Suprapubic skin (tissue), 4 donors: ENCODE results near the gene IRX4.

Source experiments
- EP300 ChIP-seq: sonication (generic); formaldehyde crosslinking; IDR thresholded peaks from one replicate; pipeline ENCODE4 v1.6.1; 2017; ENCODE audit warnings: antibody characterized with exemption
- POLR2A ChIP-seq, 2 donors: fragments of 450-650 bp; IDR thresholded peaks; one replicate each; pipeline ENCODE4 v1.6.1; 2017; ENCODE audit warnings: antibody characterized with exemption in 2 of 2, mild to moderate bottlenecking in 2 of 2, moderate library complexity in 2 of 2
- POLR2AphosphoS5 ChIP-seq, 3 donors: sonication (generic); formaldehyde crosslinking; IDR thresholded peaks; one replicate each; pipeline ENCODE4 v1.6.1; 2017; ENCODE audit warnings: antibody characterized with exemption in 3 of 3
- TF ChIP-seq, protein P1 (sequence below), 2 donors: fragments of 200-600 bp in 1 of 2; fragments of 450-650 bp in 1 of 2; sonication (generic) in 1 of 2; IDR thresholded peaks; one replicate each; pipeline ENCODE4 v1.5.1; 2016 to 2019; ENCODE audit warnings: antibody characterized with exemption in 2 of 2, mild to moderate bottlenecking in 1 of 2, moderate library complexity in 1 of 2

DNA sequence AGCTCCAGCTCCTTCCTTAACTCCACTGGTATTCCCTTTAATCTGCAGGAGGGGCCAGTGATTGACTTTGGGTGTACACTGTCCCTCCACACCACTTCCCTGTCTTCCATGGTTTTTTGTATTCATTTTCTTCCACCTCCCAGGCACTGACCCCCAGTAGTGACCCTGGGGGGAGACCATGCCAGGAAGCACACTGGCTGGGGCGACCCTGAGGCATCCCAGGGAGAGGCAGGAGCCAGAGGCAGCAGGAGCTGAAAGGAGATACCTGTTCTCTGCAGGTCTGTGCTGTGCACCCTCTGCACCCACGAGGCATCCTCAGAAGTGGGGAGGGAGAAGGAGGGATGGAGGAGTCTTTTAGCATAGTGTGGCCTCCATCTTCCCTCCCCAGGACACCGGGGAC lies 27.6 kb downstream of the IRX4 start:
- TF ChIP-seq, protein P1, sequence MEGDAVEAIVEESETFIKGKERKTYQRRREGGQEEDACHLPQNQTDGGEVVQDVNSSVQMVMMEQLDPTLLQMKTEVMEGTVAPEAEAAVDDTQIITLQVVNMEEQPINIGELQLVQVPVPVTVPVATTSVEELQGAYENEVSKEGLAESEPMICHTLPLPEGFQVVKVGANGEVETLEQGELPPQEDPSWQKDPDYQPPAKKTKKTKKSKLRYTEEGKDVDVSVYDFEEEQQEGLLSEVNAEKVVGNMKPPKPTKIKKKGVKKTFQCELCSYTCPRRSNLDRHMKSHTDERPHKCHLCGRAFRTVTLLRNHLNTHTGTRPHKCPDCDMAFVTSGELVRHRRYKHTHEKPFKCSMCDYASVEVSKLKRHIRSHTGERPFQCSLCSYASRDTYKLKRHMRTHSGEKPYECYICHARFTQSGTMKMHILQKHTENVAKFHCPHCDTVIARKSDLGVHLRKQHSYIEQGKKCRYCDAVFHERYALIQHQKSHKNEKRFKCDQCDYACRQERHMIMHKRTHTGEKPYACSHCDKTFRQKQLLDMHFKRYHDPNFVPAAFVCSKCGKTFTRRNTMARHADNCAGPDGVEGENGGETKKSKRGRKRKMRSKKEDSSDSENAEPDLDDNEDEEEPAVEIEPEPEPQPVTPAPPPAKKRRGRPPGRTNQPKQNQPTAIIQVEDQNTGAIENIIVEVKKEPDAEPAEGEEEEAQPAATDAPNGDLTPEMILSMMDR (IDR thresholded peaks at IDR 0.05) = no peak
- TF ChIP-seq POLR2A (IDR thresholded peaks at IDR 0.05) (no peak), EP300 (no peak), POLR2AphosphoS5 (IDR thresholded peaks at IDR 0.05) (no peak)
